HG03196 (cell line): ENCODE measurements around the gene TNF.
"Not testable (repeated sequence)": the region's sequence is repeated elsewhere in the genome, so short reads cannot be mapped to it uniquely, and the experiment has no call there.

Source experiments
- ATAC-seq: cut with Tn5 transposase; IDR thresholded peaks from one replicate; pipeline ENCODE4 v1.9.1; 2021; ENCODE audit not compliant: unreplicated experiment

The TNF gene

GRCh38 chr6:31586599-31587281, 11.4 kb downstream of the TNF start:
- ATAC-seq = no peak

GRCh38 chr6:31587791-31588777, 12.7 kb downstream of the TNF start:
- ATAC-seq = no peak

- ATAC-seq = no peak
Measured at GRCh38 chr6:31588871-31589650, 13.7 kb downstream of the TNF start.

GRCh38 chr6:31590691-31591090, 15.3 kb downstream of the TNF start:
- not testable (repeated sequence) for ATAC-seq

GRCh38 chr6:31592396-31592771, 17.0 kb downstream of the TNF start:
- no peak for ATAC-seq

GRCh38 chr6:31597006-31597405, 21.6 kb downstream of the TNF start:
- no peak for ATAC-seq

GRCh38 chr6:31607317-31607716, 32.0 kb downstream of the TNF start:
- ATAC-seq = no peak

GRCh38 chr6:31609519-31610406, 34.4 kb downstream of the TNF start:
- no peak for ATAC-seq

- no peak for ATAC-seq
Measured at GRCh38 chr6:31610968-31611367, 35.6 kb downstream of the TNF start.

GRCh38 chr6:31614075-31614619, 38.8 kb downstream of the TNF start:
- ATAC-seq = no peak

- ATAC-seq = no peak
Measured at GRCh38 chr6:31614684-31615578, 39.6 kb downstream of the TNF start, which contains the start of gene AIF1. Gene AIF1, plus strand, starts transcription at chr6:31615234. Its CDS starts 96 bp downstream, at chr6:31615330.

GRCh38 chr6:31615748-31616147, 40.4 kb downstream of the TNF start:
- no peak for ATAC-seq

- ATAC-seq = no peak
Measured at GRCh38 chr6:31617010-31617409, 41.6 kb downstream of the TNF start.

- ATAC-seq = peak; percentile 80
Measured at GRCh38 chr6:31619805-31620585, 44.6 kb downstream of the TNF start.

GRCh38 chr6:31620586-31621319, 45.4 kb downstream of the TNF start, which contains the start of gene PRRC2A:
Gene PRRC2A, plus strand, starts transcription at chr6:31620715. Its CDS starts 2,075 bp downstream, at chr6:31622790.
- peak; percentile 47 for ATAC-seq

- ATAC-seq = no peak
Measured at GRCh38 chr6:31621320-31621939, 46.1 kb downstream of the TNF start.

GRCh38 chr6:31621991-31622390, 46.6 kb downstream of the TNF start:
- ATAC-seq = no peak
